Measurements from ENCODE around the gene CCDC78.

DNA sequence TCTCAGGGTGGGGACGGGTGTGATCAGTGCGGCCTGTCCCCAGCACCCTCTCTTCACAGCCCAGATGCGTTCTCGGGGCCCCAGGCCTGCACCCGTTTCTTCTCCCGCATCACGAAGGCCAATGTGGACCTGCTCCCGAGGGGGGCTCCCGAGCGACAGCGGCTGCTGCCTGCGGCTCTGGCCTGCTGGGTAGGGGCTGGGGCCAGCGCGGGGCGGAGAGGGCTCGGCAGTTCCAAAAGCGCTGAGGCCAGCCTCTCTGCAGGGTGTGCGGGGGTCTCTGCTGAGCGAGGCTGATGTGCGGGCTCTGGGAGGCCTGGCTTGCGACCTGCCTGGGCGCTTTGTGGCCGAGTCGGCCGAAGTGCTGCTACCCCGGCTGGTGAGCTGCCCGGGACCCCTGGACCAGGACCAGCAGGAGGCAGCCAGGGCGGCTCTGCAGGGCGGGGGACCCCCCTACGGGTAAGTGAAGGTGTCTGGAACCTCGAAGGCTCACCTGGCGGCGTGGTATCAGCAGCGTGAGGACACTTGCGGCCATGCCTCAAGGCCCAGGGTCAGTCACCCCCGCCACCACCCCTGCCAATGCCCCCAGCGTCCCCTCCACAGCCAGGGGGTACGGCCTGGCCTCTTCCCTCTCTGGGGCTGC lies 38.7 kb upstream of the CCDC78 start:
- TF ChIP-seq, protein P1, sequence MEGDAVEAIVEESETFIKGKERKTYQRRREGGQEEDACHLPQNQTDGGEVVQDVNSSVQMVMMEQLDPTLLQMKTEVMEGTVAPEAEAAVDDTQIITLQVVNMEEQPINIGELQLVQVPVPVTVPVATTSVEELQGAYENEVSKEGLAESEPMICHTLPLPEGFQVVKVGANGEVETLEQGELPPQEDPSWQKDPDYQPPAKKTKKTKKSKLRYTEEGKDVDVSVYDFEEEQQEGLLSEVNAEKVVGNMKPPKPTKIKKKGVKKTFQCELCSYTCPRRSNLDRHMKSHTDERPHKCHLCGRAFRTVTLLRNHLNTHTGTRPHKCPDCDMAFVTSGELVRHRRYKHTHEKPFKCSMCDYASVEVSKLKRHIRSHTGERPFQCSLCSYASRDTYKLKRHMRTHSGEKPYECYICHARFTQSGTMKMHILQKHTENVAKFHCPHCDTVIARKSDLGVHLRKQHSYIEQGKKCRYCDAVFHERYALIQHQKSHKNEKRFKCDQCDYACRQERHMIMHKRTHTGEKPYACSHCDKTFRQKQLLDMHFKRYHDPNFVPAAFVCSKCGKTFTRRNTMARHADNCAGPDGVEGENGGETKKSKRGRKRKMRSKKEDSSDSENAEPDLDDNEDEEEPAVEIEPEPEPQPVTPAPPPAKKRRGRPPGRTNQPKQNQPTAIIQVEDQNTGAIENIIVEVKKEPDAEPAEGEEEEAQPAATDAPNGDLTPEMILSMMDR (IDR thresholded peaks at IDR 0.05; ENCODE audit: extremely low read depth in 1 of 2, insufficient read depth in 1 of 2, low read depth in 1 of 2, low read length in 2 of 2) = no peak
- TF ChIP-seq GATA2 (IDR thresholded peaks at IDR 0.05; ENCODE audit: insufficient read depth, insufficient read length, low read depth, low read length) = no peak
- no peak for TF ChIP-seq FOS (IDR thresholded peaks at IDR 0.05; ENCODE audit: borderline replicate concordance, insufficient read depth, low read length)
